ENCODE results near the gene PHTF2.

GRCh38 chr7:77917500-77918262 is 119.1 kb downstream of the PHTF2 start:
- no peak for TF ChIP-seq EZH2 (IDR thresholded peaks at IDR 0.05; ENCODE audit: low read depth)
- TF ChIP-seq CTCF (conservative IDR thresholded peaks at IDR 0.05) = no peak

All from PC-9 (cell line).